ENCODE measurements around the gene CCDC195. TPM values are rescaled to one million over a fixed set of nuclear protein-coding genes. Genes with fewer than 3 reads are reported as not detected.

Gene CCDC195
- total RNA-seq, 1 donor from 2014 or later = not detected

DNA sequence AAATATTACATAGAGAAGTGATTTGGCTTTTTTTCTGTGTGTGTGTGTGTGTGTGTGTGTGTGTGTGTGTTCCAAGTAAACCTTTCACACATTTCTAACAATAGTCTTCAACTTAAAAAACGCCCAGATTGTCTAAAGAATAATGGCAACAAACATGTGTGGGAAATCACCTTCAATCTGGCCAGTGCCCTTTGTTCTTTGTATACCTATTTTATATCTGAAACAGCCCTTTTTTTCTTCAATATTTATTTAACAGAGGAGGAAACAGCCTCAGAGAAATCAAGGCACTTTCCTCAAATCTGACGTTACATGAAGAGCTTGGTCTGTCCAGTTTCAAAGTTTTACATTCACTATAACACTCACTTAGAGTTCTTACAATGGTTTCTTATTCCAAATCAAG is 25.3 kb downstream of the CCDC195 start:
- intact Hi-C loops (cut with DNase I) = no loop called here
- H3K9me3 ChIP-seq = no peaks in the 10 kb centered on the region
- no peaks in the 10 kb centered on the region for H3K27me3 ChIP-seq (ENCODE audit: low read depth)
- H3K27ac ChIP-seq = no peak overlapping the region
- ATAC-seq (no peak), DNase-seq (no peak)
- no peak overlapping the region for H3K4me3 ChIP-seq
- TF ChIP-seq, protein P1, sequence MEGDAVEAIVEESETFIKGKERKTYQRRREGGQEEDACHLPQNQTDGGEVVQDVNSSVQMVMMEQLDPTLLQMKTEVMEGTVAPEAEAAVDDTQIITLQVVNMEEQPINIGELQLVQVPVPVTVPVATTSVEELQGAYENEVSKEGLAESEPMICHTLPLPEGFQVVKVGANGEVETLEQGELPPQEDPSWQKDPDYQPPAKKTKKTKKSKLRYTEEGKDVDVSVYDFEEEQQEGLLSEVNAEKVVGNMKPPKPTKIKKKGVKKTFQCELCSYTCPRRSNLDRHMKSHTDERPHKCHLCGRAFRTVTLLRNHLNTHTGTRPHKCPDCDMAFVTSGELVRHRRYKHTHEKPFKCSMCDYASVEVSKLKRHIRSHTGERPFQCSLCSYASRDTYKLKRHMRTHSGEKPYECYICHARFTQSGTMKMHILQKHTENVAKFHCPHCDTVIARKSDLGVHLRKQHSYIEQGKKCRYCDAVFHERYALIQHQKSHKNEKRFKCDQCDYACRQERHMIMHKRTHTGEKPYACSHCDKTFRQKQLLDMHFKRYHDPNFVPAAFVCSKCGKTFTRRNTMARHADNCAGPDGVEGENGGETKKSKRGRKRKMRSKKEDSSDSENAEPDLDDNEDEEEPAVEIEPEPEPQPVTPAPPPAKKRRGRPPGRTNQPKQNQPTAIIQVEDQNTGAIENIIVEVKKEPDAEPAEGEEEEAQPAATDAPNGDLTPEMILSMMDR (IDR thresholded peaks at IDR 0.05) = no peak
- no peaks in the 10 kb centered on the region for H3K4me1 ChIP-seq
- no peaks in the 10 kb centered on the region for H3K36me3 ChIP-seq

DNA sequence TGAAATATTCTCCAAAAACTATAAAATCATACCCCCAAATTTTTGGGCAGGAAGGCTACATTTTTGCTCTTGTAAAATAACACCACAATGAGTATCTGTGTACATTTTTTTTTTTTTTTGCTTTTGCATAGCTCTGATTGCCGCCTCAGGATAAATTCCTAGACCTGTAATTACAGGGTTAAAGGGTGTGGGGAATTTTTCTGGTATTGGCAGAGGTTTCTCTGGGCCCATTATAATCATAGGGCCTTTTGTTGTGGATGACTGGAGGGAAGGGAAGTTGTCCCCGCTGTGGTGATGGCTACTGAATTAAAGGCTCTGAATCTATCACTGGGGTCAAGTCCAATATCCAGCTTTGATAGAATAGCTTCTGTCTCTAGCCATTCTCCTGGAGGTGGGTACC is 26.6 kb downstream of the CCDC195 start:
- H3K9me3 ChIP-seq = no peaks in the 10 kb centered on the region
- TF ChIP-seq, protein P1 (IDR thresholded peaks at IDR 0.05) = no peak
- ATAC-seq = no peak
- H3K36me3 ChIP-seq = no peaks in the 10 kb centered on the region
- no peak for DNase-seq
- H3K4me1 ChIP-seq = no peaks in the 10 kb centered on the region
- no peaks in the 10 kb centered on the region for H3K27me3 ChIP-seq (ENCODE audit: low read depth)
- H3K4me3 ChIP-seq = no peak overlapping the region
- intact Hi-C loops (cut with DNase I) = no loop called here
- no peak overlapping the region for H3K27ac ChIP-seq

DNA sequence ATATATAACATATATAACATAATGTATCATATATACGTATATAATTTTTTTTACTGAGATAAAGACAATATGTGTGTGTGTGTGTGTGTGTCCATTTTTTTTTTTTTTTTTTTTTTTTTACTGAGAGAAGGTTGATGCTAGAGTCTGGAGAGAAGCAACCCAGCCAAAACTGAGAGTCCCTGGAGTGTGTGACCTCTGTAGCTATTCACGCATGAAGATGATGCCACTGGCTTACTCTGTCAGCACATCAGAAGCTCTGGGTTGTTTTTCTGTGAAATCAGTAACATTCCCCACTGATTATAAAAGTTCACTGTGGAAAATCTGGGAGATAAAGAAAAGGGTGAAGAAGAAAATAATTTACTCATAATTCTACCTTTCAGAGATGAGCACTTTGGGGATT is 27.2 kb downstream of the CCDC195 start:
- intact Hi-C loops (cut with DNase I) = no loop called here
- no peak for DNase-seq
- ATAC-seq = no peak
- Histone ChIP-seq H3K4me1 (no peaks in the 10 kb centered on the region), H3K9me3 (no peaks in the 10 kb centered on the region), H3K27me3 (ENCODE audit: low read depth) (no peaks in the 10 kb centered on the region), H3K4me3 (no peak overlapping the region), H3K36me3 (no peaks in the 10 kb centered on the region), H3K27ac (no peak overlapping the region)
- TF ChIP-seq, protein P1 (IDR thresholded peaks at IDR 0.05) = no peak

DNA sequence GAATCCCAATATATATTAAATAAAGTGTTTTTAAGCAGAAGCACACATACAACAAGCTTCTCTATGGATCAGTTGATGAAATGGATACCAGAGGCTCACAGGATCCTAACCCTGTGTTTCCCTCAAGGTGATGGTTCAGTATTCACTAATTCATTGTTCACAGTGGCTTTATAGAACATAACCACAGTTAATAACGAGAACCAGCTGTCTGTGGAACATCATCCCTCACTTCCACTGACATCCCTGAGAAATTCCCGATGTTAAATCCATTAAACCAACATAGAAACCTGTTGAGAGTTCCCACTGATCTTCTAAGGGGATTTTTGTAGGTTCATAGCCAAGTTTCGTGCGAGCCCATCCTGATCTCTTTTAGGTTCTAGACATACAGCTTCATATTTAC is 29.0 kb downstream of the CCDC195 start:
- intact Hi-C loops (cut with DNase I) = no loop called here
- H3K9me3 ChIP-seq = no peaks in the 10 kb centered on the region
- H3K36me3 ChIP-seq = no peaks in the 10 kb centered on the region
- TF ChIP-seq, protein P1 (IDR thresholded peaks at IDR 0.05) = no peak
- ATAC-seq (no peak), DNase-seq (no peak)
- H3K4me1 ChIP-seq = no peaks in the 10 kb centered on the region
- no peaks in the 10 kb centered on the region for H3K27me3 ChIP-seq (ENCODE audit: low read depth)
- H3K4me3 ChIP-seq = no peak overlapping the region
- H3K27ac ChIP-seq = no peak overlapping the region

DNA sequence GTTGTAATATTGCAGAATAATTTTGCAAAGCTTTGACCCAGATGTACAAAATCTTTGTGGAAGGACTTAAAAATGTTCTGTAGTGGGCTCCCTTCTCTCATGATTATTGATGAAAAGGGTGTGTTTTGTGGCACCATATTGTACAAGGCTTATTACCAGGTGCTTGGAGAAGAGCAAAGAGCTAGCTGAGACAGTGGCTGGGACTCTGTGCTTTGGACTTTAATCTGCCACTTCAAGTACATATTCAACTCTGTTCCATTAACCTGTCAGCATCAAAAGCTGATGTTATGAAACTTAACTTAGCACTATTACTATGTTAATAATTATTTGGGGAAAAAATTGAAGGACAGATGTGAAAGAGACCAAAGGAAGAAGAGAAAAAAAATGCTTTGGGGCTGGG is 31.0 kb downstream of the CCDC195 start:
- H3K27ac ChIP-seq = no peak overlapping the region
- H3K9me3 ChIP-seq = no peaks in the 10 kb centered on the region
- H3K27me3 ChIP-seq (ENCODE audit: low read depth) = no peaks in the 10 kb centered on the region
- H3K4me1 ChIP-seq = no peaks in the 10 kb centered on the region
- no peak for ATAC-seq
- TF ChIP-seq, protein P1 (IDR thresholded peaks at IDR 0.05) = no peak
- no peaks in the 10 kb centered on the region for H3K36me3 ChIP-seq
- intact Hi-C loops (cut with DNase I) = no loop called here
- no peak overlapping the region for H3K4me3 ChIP-seq
- DNase-seq = no peak

DNA sequence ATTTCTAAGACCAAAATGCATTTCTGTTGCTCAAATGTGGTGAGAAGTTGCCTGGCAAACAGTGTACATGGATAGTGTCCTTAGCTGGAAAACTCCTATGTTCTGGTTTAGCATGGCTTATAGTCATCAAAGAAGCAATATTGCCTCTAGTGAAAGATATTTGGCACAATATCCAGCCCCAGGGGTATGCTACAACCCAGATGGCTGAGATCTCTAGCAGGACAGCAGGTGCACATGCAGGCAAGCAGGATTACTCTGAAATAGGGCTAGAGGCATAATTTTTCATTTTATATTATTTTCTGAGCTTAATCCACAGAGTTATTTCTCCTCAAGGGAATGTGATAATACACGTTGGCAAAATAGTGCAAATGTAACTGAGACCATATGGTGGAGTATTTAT is 34.0 kb downstream of the CCDC195 start:
- DNase-seq = no peak
- H3K36me3 ChIP-seq = no peaks in the 10 kb centered on the region

More for the DNA sequence above, 34.0 kb downstream of the CCDC195 start:
- intact Hi-C loops (cut with DNase I) = no loop called here
- H3K4me3 ChIP-seq = no peak overlapping the region
- no peaks in the 10 kb centered on the region for H3K27me3 ChIP-seq (ENCODE audit: low read depth)
- no peaks in the 10 kb centered on the region for H3K4me1 ChIP-seq
- H3K27ac ChIP-seq = no peak overlapping the region
- TF ChIP-seq, protein P1 (IDR thresholded peaks at IDR 0.05) = no peak
- ATAC-seq = no peak
- no peaks in the 10 kb centered on the region for H3K9me3 ChIP-seq
